NCI-H1694 (cell line): ENCODE results near the gene TMEM51.
"Not testable (repeated sequence)": the region's sequence is repeated elsewhere in the genome, so short reads cannot be mapped to it uniquely, and the experiment has no call there.

ENCODE experiments used
- DNase-seq: peaks from one replicate; lab custom pipeline; 2025; lab: John Stamatoyannopoulos, UW

Gene TMEM51

DNA sequence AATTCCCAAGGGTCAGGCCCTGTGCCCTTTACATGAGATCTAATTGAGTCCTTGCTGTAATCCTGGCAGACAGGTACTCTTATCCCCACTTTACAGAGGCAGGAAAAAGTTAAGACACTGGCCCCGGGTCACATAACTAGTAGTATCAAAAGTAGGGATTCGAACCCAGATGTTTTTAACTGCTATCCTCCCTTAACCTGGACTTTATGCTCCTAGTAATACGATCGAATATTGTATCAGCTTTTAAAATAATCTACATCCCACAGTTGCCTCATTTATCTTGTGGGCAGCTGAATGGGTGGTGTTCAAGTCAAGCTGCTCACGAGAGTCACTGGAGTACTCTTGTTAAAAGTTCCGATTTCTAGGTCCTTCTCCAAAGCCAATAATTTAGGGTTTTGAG is 25.5 kb upstream of the TMEM51 start:
- no peak for DNase-seq

DNA sequence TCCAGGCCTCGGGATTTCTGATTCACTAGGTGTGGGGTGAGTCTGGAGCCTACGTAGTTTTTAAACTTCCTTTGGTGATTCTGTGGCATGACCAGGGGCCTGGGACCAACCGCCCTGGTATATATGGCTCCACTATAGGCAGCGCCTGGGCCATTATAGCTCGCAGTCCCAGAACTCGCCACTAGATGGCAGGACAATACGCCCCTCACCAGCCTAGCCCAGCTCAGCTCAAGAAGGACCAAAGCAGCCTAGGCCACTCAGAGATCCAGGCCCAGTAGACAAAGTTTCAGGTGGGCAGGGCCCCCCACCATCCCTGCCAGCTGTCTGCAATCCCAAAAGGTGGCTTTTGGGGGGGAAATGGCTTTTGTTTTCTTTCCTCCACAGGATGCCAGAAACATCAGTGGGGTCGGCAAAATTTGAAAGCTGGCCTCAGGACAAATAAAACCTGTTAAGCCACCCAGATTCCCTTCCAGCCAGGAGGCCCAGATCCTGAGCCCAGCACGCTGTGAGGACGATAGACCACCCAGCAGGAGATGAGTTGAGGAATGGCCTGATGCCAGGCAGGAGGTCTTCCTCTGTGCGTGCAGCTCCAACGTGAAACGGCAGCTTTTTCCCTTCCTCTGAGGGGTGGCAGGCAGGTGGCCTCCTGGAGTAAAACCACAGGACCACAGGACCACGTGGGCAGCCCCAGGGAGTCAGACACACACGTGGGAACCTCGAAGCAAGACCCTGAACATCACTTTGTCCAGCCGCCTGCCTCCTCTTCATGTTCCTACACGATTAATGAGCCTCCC is 24.8 kb upstream of the TMEM51 start:
- DNase-seq, result peak; percentile 56

DNA sequence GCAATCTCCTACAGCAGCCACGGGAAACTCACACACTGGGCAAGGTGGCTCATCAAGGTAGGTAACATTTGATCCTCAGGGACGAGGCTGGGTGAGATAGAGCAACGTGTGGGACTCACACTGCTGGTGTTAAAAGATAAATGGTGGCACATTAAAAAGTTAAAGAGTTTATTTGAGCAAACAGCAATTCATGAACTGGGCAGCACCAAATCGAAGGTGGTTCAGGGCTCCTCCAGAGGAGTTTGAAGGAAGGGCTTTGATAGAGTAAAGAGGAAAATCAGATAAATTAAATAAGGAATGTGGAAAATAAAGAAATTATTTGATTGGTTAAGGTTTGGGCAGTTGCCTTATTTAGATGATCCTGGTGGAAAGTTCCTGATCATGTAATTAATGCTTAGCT is 23.6 kb upstream of the TMEM51 start:
- DNase-seq, result no peak

DNA sequence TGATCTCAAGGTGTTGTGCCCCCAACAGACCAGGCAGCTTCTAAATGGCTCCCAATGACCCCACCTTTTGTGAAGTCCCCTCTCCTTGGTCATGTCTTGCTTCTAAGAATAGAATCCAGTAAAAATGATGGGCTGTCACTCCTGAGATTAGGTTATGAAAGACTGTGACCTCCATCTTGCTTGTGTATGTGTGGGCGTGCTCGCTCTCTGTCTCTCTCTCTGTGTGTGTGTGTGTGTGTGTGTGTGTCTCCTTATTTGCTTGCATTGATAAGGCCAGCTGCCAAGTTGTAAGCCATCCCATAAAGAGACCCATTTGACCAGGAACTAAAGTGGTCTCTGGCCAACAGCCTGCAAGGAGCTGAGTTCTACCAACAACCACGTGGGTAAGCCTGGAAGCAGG is 22.9 kb upstream of the TMEM51 start:
- DNase-seq, result no peak

DNA sequence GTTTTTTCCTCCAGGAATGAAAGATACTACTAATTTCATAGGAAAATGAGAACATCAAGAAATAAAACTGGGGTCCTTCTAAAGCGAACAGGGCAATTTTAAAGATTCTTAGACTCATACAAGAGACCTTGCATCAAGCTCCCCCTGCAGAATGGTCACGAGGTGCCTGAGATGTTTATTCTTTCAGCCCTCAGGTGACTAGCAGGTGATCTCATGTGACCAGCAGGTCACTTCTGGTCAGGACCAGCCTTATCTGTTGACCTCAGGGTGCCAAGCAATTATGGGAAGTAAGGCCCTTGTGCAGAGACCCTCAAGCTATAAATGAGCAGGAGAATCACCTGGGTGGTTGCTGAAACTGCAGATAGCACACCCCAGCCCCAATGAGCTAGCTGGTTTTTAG is 20.6 kb upstream of the TMEM51 start:
- no peak for DNase-seq

DNA sequence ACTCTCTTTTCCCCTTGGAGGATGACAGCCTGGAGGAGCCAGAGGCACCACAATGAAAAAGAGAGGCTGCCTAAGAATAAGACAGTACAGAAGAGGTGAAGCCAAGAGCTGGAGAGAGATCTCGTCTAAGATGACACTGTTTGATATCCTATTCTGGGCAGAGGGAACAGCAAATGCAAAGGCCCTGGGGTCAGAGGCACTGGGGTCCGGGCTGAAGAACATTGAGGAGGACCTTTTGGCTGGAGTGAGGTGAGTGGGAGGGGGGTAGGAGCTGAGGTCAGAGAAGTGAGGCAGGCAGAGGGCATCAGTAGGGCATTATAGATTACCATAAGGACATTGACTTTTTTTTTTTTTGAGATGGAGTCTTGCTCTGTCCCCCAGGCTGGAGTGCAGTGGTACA is 19.3 kb upstream of the TMEM51 start:
- DNase-seq, result no peak

DNA sequence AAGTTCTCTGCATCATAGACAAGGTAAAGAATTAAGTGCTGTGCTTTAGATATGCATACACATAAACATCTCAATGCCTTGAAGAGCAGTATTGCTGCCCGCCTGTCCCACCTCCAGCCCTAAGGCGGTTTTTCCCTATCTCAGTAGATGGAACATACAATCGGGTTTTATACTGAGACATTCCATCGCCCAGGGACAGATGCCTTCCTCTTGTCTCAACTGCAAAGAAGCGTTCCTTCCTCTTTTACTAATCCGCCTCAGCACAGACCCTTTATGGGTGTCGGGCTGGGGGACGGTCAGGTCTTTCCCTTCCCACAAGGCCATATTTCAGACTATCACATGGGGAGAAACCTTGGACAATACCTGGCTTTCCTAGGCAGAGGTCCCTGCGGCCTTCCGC is 17.9 kb upstream of the TMEM51 start:
- DNase-seq, result not testable (repeated sequence)

DNA sequence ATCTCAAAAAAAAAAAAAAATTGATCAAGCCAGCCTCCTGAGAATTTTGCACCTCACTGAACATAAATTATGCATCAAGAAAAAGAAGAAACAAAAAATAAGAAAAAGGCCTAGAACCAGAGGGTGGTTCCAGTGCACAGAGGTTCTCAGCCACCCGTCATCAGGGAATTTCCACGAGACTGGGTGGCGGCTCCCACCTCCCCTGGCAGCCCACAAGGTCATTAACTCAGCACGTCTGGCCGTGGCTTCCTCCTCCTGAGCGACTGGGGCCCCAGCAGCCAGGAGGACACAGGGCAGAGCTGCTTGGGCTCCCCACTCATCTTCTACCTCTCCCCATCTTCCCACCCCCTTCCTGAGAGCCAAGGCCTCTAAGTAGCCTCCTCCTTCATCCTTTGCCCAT is 15.7 kb upstream of the TMEM51 start:
- no peak for DNase-seq

DNA sequence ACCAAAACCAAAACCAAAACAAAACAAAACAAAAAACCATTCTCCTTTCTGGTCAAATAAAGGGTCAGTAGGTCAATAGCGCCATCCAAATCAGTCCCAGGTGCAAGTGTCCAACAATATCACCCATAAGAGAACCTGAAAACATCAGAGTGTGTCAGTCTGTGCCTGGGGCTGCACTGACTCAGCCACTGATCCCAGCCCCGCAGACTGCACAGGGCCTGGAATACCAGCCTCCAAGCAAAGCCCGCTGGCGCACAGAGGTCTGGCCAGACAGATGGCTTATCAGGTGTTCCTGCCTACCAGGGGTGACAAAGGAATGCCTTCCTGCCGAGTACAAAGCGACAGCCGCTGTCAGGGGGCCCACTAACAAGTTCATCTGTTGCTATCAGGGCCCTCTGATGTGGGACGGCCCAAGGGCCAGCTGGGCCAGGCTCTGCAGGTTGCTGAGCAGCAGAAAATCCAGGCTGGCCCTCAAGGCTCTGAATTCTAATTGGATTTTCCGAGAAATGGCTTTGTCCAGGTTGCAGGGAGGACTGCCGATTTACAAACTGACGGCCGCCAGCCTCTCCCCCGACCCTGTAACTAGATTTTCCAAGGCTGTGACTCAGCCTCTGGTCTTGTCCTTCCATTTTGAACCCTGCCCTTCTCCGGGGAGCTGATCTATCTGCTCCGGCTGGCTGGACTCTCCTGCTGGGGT is 13.7 kb upstream of the TMEM51 start:
- peak; percentile 41 for DNase-seq

DNA sequence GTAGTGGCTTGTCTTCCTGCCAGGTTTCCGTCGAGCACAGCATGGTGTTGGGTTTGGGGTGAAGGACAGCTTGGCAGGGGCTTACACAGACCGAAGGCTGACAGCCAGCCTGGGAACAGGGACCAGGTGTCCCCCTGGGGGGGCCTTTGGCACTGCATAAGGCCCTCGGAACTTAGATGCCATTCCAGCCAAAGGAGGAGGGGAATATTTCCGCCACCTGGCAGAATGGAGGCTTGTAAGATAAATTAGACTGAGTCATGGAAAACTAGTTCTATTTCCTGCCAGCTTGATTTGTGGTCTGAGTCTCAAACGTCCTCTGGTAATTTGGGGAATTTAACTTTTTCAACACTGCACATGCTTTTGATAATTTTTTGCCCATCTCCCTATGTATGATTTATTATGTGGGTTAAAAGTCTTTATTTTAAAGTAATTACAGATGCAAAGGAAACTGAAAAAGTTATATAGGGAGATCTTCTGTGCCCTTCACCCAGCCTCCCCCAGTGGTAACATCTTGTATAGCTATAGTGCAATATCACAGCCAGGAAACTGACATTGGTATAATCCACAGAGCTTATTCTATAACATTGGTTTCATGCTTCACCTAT is 11.5 kb upstream of the TMEM51 start:
- DNase-seq, result peak; percentile 39

DNA sequence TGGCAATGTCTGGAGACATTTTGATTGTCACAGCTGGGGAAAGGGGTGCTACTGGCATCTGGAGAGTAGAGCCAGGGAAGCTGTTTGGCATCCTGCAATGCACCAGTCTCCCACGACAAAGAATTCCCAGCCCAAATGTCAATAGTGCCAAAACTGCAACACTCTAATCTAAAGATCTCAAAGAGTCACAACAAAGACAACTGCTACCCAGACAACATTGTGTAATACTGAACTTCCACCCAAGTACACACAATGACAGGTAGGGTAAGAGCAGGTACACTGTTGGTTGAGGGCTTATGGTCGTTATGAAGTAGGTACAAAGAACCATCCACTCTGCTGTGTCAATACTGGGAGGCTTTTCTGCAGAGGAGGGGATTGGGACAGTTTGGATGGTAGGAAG is 8.2 kb upstream of the TMEM51 start:
- no peak for DNase-seq

DNA sequence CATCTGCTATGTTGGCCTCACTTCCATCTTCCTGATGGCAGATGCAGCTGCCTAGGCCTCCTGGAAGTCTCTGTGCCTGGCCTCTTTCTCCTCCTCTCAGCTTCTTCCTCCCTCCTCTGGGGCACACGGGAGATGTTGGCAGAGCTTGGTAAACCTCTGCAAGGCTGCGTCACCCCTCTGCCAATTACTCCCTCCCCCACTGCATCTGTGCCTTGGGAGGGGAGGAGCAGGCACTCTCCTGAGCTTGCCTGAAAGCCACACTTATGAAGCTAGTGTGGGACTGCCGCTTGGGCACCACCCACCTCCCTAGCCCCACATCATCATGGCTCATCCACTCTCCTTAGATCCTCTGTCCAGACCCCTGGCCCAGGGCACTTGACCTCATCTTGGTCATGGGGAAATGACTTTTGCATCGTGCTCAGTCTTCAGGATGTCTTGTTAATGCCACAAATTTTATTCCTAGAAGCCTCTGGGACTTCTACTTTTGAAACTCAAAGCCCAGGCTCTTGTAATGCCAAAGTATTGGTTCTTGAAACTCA is 7.3 kb upstream of the TMEM51 start:
- peak; percentile 2 for DNase-seq

DNA sequence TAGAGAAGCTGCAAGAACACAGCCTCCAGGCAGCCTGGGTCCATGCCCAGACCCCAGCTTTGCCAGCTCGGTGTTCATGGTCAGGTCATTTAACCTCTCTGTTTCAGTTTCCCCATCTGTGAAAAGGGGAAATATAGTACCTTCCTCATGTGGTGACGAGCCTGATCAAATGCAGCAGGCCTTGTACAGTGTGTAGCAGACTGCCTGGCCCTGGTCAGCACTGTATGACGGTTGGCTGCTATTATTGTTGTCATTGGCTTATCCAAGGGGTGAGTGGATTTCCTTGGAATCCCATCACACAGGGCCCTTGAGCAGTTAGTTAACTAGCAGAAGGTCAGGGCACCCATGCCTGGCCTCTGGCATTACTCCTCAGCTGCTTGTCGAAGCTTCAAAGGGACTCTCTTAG is 6.6 kb upstream of the TMEM51 start:
- no peak for DNase-seq

DNA sequence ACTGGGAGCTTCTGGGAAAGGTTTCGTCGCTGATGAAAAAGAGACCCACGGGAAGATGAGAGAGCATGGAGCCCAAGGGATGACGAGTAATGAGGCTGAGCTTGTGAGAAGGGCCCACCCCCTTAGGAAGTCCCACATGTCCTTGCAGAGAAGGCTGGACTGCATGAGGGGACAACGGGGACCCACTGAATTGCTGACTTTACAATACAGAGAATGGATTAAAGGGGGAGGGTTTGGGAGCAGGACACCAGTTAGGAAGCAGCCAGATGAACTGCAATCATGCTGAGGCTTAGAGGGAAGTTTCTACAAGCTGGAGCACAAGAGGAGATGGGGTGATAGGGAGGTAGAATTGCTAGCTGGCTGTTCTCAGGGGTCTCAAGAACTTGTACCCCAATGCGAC is 5.5 kb upstream of the TMEM51 start:
- no peak for DNase-seq

DNA sequence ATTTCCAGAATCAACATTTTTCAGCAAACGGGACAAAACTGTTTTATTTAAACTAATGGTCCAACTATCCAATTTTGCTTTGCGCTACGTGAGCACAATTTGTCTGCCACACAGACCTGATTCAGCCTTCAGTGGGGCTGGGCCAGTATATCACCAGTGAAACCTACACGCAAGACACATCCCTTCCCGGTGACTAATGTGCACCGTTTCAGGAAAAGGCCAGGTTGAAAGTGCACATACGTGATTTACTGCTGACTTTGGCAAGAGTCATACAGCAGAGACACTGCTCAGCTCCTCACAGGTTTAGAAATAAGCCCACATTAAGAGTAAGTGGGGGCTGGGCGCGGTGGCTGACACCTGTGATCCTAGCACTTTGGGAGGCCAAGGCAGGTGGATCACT is 5.1 kb upstream of the TMEM51 start:
- no peak for DNase-seq

DNA sequence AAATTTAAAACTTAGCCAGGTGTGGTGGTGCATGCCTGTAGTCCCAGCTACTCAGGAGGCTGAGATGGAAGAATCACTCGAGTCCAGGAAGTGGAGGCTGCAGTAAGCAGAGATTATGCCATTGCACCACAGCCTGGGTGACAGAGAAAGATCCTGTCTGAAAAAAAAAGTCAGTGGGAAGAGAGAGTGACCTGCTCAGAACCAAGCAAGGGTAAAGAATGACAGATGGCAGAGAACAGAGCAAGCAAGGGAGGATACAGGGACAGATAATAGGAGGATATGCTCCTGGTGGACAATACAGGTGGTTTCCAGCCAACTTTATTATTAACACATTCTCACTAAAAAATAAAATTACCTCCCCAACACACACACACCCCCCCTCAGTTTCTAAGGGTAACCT is 4.6 kb upstream of the TMEM51 start:
- DNase-seq, result no peak

DNA sequence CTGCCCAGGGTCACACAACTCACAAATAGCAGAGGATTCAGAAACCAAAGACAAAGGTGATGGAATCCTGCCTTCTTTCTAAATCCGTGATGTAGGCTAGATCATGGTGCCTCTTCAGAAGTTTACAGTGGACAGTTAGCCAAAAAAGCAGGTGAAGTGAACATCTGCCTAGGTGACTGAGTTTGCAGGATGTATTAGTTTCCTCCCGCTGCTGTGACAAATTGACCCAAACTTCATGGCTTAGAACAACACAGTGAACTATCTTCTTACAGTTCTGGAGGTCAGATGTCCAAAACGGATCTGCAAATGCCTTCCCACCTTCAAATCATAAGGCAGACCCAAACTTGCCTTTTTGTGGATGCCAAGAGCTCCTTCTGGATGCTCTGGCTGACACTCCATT is 3.2 kb upstream of the TMEM51 start:
- no peak for DNase-seq

DNA sequence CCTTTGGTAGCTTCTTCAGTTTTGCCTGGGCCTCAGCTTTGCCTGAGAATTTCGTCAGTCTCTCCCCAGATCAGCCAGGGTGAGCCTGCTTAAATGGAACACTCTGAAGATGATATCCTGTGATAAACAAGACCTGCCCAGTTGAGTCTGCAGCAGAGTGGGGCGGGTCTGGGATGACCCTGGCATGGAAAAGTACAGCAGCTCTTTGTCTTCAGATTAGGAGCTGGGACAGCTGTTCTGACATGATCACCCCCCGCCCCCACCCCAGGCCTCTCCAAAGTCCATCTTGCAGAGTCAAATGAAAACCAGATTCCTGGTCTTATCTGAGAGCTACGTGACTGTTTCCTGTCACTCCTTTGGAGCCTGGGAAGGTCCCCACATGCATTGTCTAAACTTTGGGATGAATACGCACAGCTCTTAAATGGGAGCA is 2.2 kb upstream of the TMEM51 start:
- DNase-seq, result no peak

DNA sequence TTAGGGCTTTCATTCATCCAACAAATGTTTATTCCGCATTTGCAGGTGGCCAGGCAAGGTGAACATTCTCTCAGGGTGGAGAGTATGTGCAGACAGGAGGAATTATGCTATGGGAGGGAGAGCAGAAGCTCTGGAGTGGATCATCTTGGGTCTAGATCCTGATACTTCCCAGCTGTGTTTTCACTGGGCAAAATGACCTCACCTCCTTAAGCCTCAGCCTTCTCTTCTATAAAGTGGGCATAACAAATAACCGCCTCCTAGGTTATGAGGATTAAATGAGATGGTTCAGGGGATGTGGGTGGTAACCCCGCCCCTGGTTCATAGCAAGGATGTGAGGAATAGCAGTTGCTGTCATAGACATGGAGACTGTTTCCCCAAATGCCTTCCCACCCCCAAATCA is 1.7 kb upstream of the TMEM51 start:
- DNase-seq, result no peak

DNA sequence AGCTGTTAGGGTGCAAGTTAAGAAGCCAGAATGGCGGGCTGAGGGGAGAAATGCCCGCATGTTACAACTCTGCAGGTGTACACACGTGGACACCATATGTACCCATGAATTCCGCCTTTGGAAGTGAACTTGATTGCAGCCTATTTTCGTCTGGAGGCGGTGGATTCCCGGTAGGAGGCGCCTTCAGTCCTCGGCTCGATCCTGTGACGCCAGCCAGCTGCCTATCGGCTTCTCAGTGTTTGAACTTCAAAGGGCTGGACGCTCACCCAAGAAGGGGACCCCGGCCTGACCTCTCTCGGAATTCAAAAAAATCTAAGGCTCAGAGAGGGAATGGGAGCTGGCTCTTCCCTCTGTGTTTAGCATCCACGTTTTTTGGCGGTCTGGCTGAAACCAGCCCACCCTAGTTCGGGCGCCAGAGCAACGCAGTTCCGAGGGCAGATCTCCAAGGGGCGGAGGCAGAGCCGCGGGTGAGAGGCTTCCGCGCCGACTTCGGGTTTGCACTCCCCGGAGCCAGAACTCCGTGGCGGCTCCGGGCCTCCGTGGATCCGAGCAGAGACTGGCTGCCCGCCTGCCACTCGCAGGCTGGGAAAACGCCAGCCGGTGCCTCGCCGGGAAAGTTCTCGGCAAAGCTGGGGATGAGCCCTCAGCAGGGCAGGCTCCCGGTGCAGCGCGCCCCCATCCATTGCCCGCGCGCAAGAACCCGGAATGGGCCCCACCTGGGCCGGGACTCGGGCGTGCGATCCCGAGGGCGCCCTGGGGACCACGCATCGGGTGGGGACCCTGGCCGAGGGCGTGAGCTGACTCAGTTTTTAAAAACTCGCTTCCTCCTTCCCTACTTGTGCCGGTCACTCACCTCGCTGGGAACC is 996 bp upstream of the TMEM51 start:
- peak; percentile 50 for DNase-seq

DNA sequence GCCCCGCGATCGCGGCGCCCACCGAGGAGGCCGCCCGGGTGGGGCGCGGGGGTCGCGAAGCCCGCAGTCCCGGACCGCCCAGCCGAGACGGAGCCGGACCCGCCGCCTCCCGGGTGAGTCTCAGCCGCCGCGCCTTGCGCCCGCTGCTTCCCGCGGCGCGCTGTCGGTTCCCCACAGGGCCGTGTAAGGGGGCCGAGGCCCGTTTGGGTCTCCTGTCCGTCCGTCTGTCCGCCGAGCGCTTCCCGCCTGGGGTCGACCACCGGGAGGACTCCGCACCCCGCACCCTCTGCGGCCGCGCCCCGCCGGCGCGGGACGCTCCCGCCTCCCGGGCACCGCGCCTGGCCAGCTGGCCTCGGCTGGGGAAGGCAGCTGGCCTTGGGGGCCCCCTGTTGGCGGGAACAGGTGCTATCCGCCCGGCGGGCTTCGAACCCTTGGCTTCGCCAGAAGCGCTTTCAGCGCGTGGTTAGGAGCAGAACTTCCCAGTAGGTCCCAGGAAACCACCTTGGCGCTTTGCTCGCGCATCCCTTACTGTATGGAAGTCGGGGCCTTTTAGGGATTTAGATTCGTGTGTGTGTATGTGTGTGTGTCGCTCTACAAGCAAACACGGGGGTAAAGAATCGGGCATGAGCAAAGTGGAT is 414 bp downstream of the TMEM51 start:
- DNase-seq, result peak; percentile 36
